Measurements from ENCODE around the gene NSL1. TPM values are rescaled to one million over a fixed set of nuclear protein-coding genes. Genes with fewer than 3 reads are reported as not detected.
A peak's percentile ranks its signal among the peaks of the same experiment; 100 is the strongest.

NSL1 gene
- total and polyA plus RNA-seq, 9 of the 15 experiments (the other 6 are each of a cell fraction or from before 2014, with no cell fraction given), result 53.5 to 108 (median 59.1) TPM

DNA sequence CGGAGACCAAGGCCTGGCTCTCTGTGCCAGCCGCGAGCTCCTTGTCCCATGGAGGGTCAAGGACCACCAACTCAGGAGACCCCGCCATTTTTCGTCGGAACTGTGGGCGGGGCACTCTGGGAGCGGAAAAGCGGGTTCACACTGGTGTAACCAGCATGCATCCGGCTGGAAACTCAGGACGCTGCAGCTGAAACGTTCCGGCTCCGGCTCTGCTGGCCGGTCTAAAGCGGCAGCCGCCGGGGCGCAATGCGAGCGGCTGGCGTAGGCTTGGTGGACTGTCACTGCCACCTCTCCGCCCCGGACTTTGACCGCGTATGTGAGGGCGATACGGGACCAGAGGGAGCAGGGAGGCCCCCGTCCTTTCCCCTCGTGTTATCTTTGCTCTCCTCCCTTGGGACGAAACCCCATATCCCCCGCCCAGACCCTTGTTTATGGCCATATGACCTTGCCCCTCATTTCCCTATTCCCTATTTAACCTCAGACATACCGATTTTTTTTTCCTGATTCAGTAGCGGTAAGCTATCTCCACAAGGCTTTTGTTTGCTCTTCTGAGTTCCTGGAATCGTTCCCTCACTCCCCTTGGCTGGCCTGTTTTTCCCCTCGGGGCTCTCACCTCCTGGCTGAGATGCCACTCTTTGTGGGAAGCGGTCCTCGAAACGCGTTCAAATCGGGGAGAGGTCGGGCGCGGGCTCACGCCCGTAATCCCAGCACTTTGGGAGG, at the start of gene NSL1, which contains the start of gene TATDN3 (continued):
- TF ChIP-seq CBFA2T2 (conservative IDR thresholded peaks at IDR 0.05), result peak; percentile 24; the same call in 1 of the 2 replicates
- TF ChIP-seq ZNF121 (CRISPR knock-in tag; conservative IDR thresholded peaks at IDR 0.05), result no peak
- TF ChIP-seq ZNF134 (CRISPR knock-in tag; conservative IDR thresholded peaks at IDR 0.05), result no peak
- no peak for TF ChIP-seq DDX20 (tag; IDR thresholded peaks at IDR 0.05; ENCODE audit: low read depth)
- TF ChIP-seq, protein P1, sequence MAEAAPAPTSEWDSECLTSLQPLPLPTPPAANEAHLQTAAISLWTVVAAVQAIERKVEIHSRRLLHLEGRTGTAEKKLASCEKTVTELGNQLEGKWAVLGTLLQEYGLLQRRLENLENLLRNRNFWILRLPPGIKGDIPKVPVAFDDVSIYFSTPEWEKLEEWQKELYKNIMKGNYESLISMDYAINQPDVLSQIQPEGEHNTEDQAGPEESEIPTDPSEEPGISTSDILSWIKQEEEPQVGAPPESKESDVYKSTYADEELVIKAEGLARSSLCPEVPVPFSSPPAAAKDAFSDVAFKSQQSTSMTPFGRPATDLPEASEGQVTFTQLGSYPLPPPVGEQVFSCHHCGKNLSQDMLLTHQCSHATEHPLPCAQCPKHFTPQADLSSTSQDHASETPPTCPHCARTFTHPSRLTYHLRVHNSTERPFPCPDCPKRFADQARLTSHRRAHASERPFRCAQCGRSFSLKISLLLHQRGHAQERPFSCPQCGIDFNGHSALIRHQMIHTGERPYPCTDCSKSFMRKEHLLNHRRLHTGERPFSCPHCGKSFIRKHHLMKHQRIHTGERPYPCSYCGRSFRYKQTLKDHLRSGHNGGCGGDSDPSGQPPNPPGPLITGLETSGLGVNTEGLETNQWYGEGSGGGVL (CRISPR knock-in tag; IDR thresholded peaks at IDR 0.05), result no peak
- TF ChIP-seq, protein P2, sequence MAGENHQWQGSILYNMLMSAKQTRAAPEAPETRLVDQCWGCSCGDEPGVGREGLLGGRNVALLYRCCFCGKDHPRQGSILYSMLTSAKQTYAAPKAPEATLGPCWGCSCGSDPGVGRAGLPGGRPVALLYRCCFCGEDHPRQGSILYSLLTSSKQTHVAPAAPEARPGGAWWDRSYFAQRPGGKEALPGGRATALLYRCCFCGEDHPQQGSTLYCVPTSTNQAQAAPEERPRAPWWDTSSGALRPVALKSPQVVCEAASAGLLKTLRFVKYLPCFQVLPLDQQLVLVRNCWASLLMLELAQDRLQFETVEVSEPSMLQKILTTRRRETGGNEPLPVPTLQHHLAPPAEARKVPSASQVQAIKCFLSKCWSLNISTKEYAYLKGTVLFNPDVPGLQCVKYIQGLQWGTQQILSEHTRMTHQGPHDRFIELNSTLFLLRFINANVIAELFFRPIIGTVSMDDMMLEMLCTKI (IDR thresholded peaks at IDR 0.05; ENCODE audit: partially characterized antibody), result no peak
- TF ChIP-seq CHD1 (IDR thresholded peaks at IDR 0.05; ENCODE audit: low read length), result peak; percentile 77
- 0 out of 2 replicates have a peak, but pooled peaks have one; percentile 20 for TF ChIP-seq HEY1 (CRISPR knock-in tag; IDR thresholded peaks at IDR 0.05; ENCODE audit: borderline replicate concordance)
- TF ChIP-seq MIER1 (IDR thresholded peaks at IDR 0.05; ENCODE audit: low read depth), result no peak
- TF ChIP-seq ZNF57 (CRISPR knock-in tag; IDR thresholded peaks at IDR 0.05), result no peak
- TF ChIP-seq, protein P3, sequence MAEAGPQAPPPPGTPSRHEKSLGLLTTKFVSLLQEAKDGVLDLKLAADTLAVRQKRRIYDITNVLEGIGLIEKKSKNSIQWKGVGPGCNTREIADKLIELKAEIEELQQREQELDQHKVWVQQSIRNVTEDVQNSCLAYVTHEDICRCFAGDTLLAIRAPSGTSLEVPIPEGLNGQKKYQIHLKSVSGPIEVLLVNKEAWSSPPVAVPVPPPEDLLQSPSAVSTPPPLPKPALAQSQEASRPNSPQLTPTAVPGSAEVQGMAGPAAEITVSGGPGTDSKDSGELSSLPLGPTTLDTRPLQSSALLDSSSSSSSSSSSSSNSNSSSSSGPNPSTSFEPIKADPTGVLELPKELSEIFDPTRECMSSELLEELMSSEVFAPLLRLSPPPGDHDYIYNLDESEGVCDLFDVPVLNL (CRISPR knock-in tag; IDR thresholded peaks at IDR 0.05; ENCODE audit: low read depth), result peak; percentile 12; the same call in 1 of the 2 replicates
- no peak for TF ChIP-seq EZH2 (IDR thresholded peaks at IDR 0.05; ENCODE audit: borderline replicate concordance, low read depth, low read length)
- TF ChIP-seq ZNF217 (CRISPR knock-in tag; IDR thresholded peaks at IDR 0.05), result no peak
- TF ChIP-seq, protein P4, sequence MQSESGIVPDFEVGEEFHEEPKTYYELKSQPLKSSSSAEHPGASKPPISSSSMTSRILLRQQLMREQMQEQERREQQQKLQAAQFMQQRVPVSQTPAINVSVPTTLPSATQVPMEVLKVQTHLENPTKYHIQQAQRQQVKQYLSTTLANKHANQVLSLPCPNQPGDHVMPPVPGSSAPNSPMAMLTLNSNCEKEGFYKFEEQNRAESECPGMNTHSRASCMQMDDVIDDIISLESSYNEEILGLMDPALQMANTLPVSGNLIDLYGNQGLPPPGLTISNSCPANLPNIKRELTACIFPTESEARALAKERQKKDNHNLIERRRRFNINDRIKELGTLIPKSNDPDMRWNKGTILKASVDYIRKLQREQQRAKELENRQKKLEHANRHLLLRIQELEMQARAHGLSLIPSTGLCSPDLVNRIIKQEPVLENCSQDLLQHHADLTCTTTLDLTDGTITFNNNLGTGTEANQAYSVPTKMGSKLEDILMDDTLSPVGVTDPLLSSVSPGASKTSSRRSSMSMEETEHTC (IDR thresholded peaks at IDR 0.05), result no peak
- TF ChIP-seq EHMT2 (IDR thresholded peaks at IDR 0.05), result no peak
- TF ChIP-seq, protein P5, sequence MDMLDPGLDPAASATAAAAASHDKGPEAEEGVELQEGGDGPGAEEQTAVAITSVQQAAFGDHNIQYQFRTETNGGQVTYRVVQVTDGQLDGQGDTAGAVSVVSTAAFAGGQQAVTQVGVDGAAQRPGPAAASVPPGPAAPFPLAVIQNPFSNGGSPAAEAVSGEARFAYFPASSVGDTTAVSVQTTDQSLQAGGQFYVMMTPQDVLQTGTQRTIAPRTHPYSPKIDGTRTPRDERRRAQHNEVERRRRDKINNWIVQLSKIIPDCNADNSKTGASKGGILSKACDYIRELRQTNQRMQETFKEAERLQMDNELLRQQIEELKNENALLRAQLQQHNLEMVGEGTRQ (CRISPR knock-in tag; IDR thresholded peaks at IDR 0.05), result no peak
- no peak for TF ChIP-seq ZNF444 (CRISPR knock-in tag; IDR thresholded peaks at IDR 0.05)
- no peak for TF ChIP-seq SREBF1 (IDR thresholded peaks at IDR 0.05; ENCODE audit: borderline replicate concordance, low read depth, low read length)
- peak; percentile 25 for TF ChIP-seq MEIS2 (IDR thresholded peaks at IDR 0.05; ENCODE audit: partially characterized antibody)
- no peak for TF ChIP-seq U2AF1 (optimal IDR thresholded peaks at IDR 0.05; ENCODE audit: low read depth, low read length)
- TF ChIP-seq ZNF165 (CRISPR knock-in tag; IDR thresholded peaks at IDR 0.05; ENCODE audit: borderline replicate concordance), result no peak; the same call in 1 of the 2 replicates
- peak; percentile 86 for TF ChIP-seq MYNN (IDR thresholded peaks at IDR 0.05)
- TF ChIP-seq MYNN (CRISPR knock-in tag; IDR thresholded peaks at IDR 0.05), result no peak

Measured in K562 (cell line).